ENCODE results near the gene ZNF217.
A peak's percentile ranks its signal among the peaks of the same experiment; 100 is the strongest.
"Not testable (repeated sequence)": the region's sequence is repeated elsewhere in the genome, so short reads cannot be mapped to it uniquely, and the experiment has no call there.

Gene ZNF217

DNA sequence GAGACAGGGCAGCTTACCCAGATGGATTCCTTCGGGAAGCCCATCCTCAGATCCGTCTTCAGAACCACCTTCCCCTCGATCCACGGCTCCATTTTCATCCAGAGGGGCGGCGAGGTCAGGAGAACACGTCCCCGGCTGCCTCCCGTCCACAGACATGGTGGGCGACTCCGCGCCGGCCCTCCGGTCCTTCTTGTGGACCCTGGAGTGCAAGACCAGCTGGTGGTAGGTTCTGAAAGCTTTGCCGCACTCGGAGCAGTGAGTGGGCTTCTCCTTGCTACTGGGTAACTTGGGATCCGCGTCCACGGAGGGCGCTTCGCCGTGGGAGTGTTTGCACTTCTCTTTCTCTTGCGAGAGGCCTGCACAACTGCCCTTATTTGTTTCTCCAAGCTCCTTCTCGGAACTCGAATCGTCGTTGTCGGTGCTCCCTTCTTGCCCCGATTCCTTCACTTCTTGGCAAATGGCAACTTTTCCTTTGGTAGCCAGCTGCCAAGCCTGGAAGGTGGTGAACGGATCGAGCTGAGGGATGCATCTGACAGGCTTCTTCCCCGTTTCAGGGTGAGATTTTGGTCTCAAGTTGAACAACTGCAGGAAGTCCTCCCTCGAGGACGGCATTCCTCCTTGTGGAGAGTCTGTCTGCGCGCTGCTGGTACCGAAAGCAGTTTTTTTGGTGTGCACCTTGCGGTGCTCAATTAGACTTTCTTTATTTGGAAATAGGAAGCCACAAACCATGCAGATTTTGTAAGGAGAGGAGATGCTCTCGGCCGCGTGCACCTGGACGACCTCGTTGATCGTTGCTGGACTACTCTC is 12.0 kb downstream of the ZNF217 start:
- no peak for DNase-seq

DNA sequence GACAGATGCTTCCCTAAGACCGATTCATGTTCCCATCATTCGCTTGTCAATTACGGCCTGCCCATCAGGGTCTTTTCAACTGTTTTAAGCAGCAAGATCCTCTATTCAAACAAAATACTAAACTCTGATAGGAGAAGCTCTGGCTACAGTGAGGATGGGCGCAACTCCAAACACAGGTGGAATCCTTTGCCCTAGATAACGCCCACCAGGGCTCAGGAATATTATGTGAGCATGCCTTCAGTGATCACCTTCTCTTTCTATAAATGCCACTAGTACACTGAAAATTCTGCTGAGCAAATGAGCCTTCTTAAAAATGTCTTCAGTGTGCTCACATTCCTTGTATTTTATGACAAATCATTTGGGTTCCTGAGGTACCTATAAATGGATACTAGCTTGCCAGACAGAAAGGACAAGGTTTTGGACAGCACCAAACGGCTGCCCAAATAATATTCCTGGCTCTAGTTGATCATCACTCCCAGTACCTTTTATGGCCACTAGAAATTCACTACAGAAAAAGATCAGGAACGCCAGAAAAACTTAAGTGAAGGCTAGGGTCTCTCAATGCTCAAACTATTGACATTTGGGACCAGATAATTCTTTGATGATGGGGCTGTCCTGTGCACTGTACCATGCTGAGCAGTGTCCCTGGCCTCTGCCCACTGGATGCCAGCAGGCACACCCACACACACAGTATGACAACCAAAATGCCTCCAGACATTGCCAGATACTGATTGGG is 13.1 kb downstream of the ZNF217 start:
- DNase-seq, result no peak

DNA sequence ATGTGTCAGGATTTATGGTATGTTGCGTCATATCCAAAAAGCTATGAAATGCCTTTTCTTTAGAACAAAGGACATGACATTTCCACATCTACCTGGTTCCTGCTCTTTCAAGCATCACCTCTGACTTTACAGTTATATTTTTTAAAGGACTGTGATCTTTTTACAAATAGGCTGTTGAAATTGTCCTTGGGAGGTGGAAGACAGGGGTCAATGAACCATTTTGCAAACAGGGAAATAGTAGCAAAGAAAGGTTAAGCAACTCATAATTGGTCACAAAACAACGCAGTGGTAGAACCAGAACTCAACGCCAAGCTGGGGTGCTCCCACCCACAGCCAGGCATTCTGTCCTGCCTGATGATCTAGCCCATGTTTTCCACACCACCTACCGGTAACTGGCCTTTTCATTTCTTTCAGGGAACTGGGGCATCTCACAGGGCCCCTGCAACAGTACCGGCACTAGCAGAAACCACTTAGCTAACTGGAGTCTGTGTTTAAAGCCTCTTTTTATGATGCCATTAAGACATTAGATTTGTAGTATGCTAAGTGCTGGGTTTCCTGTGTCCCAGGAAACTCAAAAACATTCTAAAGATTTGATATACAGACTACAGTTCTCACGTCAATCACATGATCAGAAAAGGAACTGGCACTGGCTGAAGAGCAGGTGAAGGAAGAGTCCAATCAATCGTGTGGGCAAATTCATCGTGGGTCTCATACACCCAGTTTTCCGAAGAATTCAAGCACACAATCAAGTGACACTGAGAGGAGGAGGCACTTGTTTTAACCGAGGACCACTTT is 13.9 kb downstream of the ZNF217 start:
- DNase-seq, result no peak

DNA sequence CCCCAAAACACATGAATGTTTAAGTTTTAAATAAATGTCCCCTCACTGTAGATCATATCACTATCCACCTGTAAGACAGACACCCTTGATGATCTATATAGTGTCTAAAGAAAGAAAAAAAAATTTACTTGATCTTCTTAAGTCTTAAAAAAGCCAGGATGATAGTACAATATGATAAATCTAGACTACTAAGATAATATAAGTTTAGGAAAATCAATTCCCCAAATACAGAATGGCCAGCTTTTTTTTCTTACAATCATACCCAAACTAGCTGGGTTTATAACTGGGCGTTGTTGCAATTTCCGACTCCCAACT is 14.4 kb downstream of the ZNF217 start:
- DNase-seq, result no peak

DNA sequence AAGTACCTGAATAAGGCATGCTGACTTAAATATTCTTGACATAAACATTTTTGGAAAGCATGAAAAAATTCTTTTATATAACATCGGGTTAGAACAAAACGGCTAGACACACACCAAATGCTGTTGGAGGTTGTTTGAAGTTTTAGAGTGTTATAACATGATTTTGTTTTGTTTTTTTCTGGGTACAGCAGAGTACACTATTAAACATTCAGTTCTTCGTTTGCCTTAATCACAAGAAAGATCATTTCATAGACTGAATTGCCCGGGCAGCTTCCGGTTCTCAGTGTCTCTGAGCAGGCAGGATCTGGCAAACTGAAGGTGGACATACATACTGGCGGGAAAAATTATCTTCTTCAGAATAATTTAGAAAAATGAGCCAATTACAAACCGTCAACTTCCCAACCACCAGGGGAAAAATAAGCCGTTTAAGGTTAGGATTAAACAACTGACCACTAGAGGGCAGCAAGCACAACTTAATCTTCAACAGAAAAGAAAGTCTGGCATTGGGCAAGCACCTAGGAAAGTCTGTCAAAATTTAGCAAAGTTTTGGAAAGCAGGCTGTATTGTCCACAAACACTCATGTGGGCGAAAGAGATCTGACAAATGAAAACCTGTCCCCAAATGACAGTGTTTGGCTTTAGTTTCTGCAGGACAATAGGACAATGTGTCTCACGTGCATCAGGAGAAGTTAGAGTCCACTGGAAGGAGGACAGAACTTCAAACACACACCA is 15.0 kb downstream of the ZNF217 start:
- DNase-seq, result peak; percentile 54

DNA sequence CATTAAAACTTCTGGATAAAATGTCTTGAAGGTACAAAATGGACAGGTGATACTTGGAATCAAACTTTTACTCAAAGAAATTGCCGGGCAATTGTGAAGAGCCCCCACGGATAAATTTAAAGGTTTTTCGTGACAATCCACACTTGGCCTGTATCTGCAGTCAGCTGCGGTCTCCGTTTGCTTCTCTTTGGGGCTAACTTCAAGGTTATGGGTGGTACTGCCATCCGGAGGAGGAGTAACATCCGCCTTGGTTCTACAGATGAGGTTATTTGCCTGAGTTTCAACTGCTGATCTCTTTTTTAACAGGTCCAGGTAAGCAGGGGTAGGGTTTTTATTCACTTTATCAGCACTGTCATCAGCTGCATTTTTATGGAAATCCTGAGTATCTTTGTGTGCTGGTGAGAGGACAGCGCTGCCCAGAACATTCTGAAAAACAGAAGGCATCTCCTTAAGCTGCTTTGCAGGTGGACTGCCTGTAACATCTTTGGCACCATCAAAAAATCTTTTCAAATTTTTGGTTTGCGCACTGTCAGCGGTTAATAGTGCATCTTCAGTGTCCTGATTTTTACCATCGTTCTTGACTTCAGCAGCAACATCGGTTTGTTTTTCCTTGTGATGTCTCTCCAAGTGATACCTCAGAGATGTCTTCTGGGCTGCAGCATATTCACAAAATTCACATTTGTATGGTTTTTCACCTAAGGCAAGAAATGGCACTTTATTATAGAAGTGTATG is 16.9 kb downstream of the ZNF217 start:
- no peak for DNase-seq

DNA sequence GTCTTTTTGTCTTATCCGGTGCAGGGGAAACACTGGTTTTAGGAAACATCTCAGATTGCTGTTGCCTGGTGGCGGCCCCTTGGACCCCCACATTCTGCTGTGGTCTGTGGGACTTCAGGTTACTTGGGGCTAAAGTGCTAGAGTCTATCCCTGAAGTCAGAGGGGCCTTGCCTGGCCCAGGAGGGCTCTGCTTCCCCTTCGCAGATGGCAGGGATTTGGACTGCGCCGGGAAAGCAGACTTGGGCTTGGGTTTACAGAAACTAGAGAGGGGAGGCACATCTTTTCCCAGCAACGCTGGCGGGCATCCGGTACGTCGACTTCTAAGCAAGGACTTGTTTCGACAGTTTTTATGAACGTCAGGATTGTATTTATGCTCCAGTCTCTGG is 17.5 kb downstream of the ZNF217 start:
- no peak for DNase-seq

DNA sequence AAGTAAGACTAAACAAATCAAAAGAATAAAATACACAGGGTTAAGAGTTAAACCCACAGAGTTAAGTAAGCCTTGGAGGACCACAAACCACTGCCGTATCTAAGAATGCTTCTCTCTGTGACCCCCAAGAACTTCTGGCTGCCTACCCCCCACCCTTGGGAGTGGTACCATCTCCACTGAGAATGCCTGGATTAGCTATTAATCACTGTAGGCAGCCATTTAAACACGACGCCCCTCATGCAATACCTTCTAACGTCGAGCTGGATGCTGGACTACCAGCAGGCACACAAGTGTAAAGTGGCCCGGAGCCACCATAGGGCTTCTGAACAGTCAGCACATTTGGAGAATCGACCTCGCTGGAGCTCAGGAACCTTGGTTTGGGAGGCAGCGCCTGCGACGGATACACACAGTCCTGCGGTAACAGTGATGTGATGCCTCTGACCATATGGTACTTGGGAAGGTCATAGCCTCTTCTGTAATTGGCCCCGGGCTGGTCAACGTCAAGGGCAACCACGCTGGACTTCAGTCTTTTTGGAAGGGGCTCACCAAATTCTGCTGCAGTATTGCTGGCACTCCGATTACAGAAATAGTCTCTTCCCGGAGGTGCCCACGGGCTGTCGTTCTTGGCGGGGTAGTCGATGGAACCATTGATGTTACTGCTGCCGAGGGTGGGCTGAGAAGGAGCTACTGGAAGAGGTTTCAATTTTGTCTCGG is 18.0 kb downstream of the ZNF217 start:
- DNase-seq, result no peak

DNA sequence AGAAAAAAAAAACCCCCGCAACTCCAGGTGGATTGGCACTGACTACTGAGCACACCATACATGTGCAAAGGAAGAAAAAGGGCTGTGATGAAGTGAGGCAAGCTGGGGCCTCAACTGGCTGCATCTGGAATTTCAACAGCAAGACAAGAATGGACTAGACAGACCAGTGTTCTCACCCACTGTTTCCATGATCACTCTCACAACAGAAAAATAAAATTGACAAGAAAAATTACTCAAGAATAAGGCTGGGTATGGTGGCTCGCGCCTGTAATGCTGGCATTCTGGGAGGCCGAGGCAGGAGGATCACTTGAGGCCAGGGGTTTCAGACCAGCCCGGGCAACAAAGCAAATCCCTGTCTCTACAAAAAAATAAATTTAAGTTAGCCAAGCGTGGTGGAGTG is 18.8 kb downstream of the ZNF217 start:
- DNase-seq, result no peak

DNA sequence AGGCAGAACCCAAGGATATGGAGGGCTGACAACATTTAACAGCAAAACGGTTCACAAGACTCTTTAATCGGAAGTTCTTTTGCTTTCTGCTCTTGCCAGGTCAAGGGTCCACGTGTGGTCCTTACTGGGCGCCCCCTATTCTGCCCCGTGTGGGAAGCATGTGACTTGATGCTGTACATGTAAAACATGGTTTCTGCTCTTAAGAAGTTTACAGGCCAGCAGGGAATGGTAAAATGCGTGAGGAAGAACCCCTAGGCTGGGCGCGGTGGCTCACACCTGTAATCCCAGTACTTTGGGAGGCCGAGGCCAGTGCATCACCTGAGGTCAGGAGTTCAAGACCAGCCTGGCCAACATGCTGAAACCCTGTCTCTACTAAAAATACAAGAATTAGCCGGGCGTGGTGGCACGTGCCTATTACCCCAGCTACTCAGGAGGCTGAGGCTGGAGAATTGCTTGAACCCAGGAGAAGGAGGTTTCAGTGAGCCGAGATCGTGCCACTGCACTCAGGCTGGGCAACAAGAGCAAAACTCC is 19.3 kb downstream of the ZNF217 start:
- DNase-seq, result no peak

DNA sequence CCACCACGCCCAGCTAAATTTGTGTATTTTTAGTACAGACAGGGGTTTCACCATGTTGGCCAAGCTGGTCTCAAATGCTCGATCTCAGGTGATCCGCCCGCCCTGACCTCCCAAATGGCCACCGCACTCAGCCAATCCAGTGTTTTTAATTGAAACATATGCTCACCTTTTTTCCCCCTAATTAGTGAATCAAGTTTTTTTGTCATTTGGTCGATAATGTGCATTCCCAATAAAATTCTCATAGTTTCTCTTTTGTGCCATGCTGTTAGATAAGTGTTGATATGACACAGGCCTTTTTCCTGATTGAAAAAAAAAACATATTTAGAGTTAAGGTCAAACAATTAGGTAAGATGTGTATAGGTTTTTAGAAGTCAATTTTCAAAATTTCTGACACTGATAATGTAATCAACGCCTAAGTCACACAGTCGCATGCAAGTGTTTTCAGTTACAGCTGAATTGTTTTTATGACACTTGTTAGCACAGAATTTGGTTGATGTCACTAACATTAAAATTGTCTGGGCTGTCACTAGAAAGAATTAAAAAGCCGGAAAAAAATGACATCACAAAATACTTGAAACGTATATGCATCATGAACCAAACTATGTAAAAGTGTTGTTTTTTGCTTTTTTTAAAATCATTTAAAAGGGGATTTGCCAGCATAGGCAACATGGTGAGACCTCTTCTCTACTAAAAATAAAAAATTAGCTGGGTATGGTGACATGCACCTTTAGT is 21.9 kb downstream of the ZNF217 start:
- no peak for DNase-seq

DNA sequence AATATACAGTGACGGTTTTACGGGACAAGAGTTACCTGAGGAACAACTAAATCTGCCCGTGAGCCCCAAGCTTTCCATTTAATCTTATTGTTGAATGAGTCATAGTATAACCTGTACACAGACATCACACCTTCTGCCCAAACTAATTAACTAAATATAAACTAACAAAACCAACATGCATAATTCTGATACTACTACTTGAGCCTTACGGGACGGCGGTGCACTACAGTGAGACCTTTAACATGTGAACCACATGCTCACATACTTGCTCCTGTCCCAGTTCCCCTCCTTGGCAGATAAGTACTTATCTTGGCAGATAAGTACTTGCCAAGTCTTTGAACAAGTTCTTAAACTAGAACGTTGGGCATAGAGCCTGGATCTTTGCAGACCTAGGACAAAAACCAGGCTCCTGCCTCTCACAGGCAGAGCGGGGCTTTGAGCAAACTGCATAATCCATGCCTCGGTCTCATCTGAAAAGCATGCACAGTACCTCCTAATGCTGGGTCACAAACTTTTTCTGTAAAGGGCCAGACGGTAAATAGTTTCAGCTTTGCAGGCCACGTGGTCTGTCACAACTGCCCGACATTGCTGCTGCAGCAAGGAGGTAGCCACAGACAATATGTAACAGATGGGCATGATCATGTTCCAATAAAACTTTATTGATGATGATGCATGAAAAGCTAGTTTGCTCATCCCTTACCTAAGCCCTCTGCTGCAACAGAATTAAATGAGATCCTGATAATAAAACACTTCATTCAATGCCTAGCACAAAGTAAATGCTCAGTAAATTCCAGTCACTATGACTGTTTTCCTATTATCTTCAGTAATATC is 23.0 kb downstream of the ZNF217 start:
- DNase-seq, result no peak

DNA sequence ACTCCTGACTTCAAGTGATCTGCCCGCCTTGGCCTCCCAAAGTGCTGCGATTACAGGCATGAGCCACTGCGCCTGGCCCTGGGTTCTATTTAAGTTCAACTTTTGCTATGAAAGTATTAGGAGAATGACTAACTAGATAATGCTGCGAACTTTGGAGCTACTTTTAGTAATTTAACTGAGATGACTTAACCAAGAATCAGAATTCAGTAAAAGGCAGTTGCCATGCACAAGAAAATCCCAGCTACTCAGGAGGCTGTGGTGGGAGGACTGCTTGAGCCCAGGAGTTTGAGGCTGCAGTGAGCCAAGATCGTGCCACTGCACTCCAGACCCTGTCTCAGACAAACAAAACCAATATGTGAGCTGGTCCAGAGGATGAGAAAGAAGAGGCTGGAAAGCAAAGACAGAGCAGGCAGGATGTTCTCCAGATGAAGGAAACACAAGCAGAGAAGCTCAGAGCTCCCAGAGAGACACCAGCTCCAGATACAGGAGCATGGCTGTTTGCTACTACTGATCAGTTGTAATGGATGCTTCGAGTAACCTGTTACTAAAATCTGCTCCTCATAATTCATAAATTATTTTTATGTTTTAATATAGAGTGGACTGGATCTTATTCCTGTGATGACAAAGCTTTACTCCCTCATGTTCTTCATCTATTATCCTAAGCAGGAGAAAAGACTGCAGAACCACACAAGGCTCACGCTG is 23.9 kb downstream of the ZNF217 start:
- no peak for DNase-seq

DNA sequence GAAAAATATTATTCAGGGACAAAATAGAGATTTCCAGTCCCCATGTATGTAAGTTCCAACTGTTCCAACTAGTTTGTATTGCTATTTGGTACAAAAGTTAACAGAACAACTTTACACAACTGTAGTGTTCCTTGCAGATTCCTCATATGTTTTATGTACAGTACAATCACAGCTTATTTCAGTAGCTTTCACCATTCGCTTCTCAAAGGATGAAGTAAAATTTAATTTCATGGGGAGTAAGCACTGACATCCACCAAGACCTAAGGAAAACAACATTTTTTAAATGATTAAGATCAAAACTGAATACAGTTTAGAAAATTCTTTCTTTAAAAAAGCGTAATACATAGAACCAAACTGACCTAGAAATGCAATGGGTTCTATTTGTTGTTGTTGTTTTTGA is 24.6 kb downstream of the ZNF217 start:
- no peak for DNase-seq

DNA sequence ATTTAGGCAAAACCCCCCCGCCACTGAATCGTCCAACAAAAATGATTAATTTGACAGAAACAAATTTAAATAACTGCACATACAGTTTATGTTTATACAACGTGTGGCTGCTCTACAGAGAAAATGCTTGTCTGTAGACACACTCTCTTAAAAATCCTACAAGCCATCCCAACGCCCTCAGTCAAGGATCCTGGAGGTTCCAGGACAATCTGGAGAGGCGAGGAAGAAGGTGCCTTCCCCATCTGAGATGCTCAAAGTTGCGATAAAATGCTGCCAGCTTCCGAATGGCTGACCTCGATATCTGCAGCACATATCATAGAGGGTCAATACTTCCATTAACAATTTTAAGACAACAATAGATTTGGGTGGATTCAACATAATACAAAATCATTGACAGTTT is 25.3 kb downstream of the ZNF217 start:
- no peak for DNase-seq

DNA sequence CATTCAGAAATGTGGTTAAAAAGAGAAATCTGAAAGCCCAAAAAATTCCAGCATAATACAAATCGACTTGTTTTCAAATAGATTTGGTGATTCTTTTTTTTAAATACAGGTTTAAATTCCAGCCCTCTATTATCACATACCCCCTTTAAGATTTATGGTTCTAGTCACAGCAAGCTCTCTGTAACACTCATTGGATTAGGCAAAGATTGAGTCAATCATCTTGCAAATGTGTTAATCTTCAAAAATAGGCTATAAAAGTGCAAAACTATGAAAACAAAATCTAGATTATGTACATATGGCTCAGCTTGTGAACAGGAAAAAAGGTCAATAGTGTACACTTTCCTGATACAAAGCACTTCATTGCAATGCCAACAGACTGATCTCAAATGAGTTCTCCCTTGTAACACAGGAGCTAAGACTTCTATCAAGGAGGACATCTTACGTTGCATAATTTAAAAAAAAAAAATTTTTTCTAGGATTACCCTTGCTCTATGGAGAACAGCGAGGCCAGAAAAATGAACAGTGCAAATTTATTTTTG is 26.2 kb downstream of the ZNF217 start:
- DNase-seq, result no peak

DNA sequence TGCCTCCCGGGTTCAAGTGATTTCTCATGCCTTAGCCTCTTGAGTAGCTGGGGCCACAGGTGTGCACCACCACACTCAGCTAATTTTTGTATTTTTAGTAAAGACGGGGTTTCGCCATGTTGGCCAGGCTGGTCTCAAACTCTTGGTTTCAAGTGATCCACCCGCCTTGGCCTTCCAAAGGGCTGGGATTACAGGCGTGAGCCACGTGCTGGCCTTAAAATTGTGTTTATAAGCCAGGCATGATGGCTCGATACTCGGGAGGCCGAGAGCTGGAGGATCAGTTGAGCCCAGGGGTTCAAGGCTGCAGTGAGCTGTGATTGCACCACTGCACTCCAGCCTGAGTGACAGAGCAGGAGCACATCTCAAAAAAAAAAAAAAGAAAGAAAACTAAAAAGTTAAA is 27.0 kb downstream of the ZNF217 start:
- DNase-seq, result not testable (repeated sequence)

DNA sequence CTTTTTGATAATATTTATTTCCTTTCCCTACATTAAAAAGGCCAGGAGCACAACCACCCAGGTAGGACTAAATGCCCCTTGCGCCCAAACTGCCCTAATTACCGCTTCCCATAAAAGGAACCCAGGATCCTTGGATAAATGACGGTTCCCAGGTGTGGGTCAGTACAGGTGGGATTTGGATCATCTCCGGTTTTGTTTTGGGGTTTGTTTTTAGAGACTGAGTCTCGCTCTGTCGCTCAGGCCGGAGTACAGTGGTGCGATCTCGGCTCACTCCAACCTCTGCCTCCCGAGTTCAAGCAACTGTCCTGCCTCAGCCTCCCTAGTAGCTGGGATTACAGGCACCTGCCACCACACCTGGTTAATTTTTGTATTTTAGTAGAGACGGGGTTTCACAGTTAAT is 28.4 kb downstream of the ZNF217 start:
- DNase-seq, result no peak
